Muscle of arm (tissue), 12 donors: ENCODE results near the gene ST3GAL4. TPM values are rescaled to one million over a fixed set of nuclear protein-coding genes. Genes with fewer than 3 reads are reported as not detected.
A peak's percentile ranks its signal among the peaks of the same experiment; 100 is the strongest.

Experiments used
- DNase-seq: peaks from one replicate; pipeline ENCODE4 v3.0.0-alpha.2; 2013
- polyA plus RNA-seq, 12 donors: library from polyadenylated mRNA; unstranded; fragments of 120-200 nt; gene quantifications; one replicate each; pipeline ENCODE4 v1.2.1, GENCODE V29; 2013; ENCODE audit not compliant: insufficient read length in 12 of 12

ST3GAL4 gene
- polyA plus RNA-seq, 12 donors = 15.3 to 29.7 (median 25.2) TPM; not detected in 1

DNA sequence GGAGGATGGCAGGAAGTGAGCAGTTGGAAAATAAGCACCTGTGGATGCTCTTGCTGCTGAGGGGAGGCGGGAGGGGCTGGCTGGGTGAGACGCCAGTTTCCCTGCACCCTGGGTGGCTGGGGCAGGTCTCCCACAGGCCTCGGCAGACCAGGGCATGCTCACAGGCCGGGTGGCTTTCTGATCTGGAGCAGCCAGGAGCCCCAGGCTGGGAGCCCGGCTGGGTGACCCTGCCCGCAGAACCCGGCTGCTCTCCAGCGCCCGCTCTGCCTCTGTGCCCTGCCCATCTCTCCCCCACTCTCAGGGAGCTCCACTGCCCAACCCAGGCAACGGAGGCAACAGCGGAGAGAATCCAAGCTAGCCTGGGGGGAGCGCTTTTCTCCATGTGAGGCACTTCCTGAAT lies 27.0 kb upstream of the ST3GAL4 start:
- no peak for DNase-seq

DNA sequence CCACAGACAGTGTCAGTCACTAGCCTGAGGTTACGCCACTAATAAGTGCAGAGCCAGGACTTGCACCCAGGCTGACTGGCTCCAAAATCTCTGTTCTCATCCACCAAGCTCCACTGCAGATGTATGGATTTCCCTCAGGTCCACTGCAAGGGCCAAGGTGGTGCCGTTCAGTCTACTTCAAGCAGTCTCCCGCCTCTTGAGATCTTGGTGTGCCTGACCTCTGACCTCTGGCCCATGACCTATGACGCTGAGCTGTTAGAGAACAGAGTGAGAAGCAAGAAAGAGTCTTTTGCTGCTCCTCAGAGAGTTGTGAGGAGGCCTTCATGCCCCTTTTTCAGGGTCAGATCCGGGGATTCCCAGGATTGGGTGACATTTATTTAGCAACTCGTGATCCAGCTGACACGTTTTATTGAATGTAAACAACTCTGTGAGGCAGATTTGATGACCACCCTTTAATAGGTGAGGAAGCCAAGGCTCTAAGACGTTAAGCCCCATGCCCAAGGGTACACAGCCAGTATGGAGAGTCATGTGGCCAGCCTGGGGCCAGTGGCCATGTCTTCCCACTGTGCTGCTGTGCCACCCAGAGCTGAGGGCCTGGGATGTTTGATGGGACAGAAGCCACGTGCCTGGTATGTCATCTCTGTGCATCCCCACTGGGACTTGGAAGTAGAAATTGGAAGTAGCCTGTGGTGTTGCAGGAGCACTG lies 26.4 kb upstream of the ST3GAL4 start:
- DNase-seq = no peak

GRCh38 chr11:126329644-126330211 lies 25.8 kb upstream of the ST3GAL4 start:
- no peak for DNase-seq

DNA sequence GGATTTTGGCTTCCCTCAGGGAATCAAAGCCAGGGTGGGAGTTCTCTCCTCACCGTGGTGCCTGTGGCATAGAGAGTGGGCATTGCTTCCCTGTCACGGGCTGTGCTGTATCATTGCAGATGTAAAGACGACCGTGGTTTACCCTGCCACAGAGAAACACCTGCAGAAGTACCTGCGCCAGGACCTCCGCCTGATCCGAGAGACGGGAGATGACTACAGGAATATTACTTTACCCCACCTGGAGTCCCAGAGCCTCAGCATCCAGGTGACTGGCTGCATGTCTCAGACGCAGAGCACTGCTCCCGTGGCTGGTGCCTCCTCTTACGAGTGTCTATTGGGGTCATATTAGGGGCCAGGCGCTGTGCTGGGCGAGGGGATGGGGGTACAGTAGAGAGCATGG lies 24.2 kb upstream of the ST3GAL4 start:
- DNase-seq = no peak

DNA sequence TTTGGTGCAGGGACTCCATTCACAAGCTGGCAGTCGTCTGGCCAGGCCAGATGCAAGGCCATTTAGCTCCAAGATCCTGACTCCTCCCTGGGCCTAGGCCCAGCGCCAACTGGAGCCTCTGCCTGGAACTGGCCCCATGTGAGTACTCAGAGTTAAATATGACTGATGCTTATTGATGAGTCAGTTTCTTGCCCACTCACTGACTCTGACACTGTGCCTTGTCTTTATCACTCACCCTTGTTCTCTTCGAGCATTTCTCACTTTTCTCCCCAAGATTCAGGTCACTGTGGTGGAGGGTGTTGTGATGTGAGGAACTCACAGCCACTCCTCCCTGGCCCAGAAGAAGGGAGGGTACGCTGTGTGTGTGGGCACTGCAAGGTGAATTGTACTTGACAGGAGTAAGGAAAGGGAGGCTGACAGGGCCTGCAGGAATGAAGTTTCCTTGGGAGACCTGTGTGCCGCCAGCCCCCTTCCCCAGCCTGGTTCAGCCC lies 23.2 kb upstream of the ST3GAL4 start:
- DNase-seq = no peak

GRCh38 chr11:126333142-126333541 lies 22.3 kb upstream of the ST3GAL4 start:
- DNase-seq = no peak

DNA sequence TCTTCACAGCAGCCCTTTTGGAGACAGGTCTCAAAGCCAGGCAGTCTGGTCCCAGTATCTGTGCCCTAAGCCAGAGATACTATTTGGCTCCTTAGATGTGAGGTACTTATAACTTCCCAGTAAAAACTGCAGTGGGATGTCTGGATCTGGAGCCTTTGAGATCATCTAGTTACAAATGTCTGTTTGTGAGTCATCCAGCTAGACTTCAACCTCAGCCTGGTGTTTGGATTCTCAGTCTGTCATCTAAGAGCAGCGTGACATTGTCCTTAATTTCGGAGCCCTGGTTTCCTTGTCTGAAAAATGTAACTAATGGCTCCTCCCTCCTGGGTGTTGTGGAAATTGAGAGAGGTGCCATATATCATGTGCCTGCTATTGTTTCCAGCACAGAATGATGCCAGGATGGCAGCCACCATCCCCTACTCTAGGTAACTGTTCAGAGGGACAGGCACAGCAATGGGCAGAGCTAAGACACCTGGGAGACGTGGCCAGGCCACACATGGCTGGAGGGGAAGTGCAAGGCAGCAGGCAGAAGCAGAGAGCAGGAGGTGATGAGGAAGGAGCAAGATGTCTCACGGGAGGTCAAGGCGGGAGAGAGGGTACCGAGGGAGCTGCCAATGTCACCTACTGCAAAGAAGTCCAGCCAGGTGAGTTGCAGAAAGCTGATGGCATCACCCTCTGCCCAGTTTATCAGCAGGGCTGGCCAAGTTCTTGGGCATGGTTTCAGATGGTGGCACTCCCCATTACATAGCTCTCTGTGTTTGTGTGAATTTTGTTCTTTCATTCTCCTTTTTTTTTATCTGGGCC lies 20.6 kb upstream of the ST3GAL4 start:
- no peak for DNase-seq

GRCh38 chr11:126335463-126335760 lies 20.1 kb upstream of the ST3GAL4 start:
- no peak for DNase-seq

GRCh38 chr11:126336138-126336541 lies 19.3 kb upstream of the ST3GAL4 start:
- DNase-seq = no peak

- no peak for DNase-seq
Measured at GRCh38 chr11:126336671-126337101, 18.8 kb upstream of the ST3GAL4 start.

- DNase-seq = no peak
Measured at GRCh38 chr11:126337126-126337473, 18.4 kb upstream of the ST3GAL4 start.

DNA sequence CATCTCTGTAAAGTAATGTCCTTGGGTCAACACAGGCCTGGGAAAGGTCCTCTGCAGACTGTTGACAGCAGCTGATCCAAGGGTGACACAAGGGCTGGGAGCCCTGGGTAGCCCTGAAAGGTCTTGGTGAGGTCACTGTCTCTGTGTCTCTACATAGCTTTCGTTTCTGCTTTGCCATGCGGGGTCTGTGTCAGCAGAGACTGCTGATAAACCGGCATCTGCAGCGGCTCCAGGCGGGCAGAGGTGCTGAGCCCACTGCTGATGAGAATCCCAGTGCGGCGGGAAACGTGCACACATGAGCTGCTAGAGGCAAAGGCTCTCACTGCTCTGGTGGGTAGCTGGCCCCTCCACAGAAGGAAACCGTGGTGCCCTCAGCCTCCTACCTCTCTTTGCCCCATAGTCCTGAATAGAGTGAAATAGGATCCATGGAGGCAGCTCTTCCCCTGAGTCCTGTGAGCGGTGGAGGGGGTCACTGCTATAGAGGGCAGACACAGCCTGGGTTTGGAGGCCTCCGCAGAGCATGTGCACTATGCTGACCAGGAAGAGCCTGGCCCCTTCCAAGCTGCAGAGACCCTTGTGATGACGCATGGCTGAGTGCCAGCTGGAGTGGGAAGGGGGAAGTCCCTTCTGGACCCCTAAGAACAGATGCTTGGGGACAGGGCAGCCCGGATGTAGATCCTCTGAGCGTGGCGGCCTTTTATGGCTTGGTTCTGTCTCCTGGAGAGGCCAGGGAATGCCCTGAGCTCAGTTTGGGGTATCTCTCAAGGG lies 17.8 kb upstream of the ST3GAL4 start:
- no peak for DNase-seq

GRCh38 chr11:126338346-126339055 lies 17.0 kb upstream of the ST3GAL4 start:
- DNase-seq = no peak

GRCh38 chr11:126339073-126339862 lies 16.2 kb upstream of the ST3GAL4 start:
- no peak for DNase-seq

DNA sequence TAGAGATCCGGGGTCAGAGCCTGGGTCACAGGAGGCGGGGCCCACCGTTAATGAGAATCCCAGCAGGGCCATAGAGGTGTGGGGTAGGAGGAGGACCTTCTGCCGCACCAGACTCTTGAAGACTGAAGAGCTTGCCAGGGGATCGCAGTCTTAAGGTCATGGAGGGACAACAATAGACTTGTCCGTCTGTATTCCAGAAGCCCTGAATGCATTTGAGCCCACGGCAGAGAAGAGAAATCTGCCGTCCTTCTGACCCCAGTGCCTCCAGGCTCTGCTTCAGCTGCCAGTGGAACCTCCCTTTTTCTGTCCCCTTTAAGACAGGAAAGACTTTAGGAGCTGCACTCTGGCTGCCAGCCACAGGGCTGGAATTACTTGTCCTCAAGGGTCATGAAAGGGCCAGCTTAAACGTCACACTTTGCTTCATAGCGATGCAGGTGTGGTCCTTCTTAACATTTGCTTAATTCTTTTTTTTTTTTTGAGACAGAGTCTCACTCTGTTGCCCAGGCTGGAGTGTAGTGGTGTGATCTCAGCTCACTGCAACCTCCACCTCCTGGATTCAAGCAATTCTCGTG lies 15.5 kb upstream of the ST3GAL4 start:
- DNase-seq = peak; percentile 80

GRCh38 chr11:126340960-126341606 lies 14.4 kb upstream of the ST3GAL4 start:
- no peak for DNase-seq

GRCh38 chr11:126341760-126342161 lies 13.7 kb upstream of the ST3GAL4 start:
- DNase-seq = no peak

GRCh38 chr11:126343051-126343450 lies 12.4 kb upstream of the ST3GAL4 start:
- DNase-seq = no peak

DNA sequence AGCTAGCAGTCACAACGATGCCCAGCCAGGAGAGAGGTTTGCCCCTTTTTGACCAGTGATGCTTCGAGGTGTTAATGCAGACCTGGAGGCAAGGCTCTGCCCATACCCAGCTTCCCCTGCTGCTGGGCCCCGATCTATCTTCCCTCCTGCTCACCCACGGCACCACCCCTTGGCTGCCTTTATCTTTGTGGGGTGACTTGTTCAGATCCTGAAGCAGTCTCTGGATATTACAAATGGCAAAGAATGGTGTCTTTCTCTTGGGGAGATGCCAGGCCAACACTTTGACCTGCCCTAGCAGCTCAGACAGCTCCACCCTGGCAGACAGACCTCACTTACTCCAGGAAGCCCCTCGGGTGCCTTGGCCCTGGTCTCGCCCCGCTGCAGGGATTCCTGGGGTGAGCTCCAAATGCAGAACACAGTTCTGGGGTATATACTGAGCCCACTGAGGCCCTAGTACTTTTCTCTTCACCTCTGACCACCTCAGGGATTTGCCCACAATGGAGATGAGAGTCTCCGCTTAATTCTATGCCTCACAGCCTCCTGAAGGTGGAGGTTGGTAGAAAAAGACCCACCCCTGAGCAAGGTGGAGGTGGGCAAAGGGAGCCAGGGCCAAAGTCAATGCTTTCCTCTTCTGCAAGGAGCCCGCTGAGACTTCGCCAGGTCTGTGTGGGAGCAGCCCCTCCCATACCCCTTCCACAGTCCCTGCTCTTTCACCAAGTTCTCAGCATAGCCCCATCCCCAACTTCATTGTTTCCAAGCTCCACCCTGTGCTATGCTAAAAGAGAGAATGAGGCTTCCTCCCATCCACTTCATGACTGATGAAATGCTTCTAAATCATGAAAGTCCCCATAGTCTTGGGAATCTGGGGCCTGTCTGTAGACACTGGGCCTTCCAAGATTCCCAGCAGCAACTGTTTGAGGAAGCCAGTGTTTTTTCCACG lies 11.1 kb upstream of the ST3GAL4 start:
- DNase-seq = no peak
